GM18508 (cell line): ENCODE data around the gene HAGHL.
"Not testable (repeated sequence)": the region's sequence is repeated elsewhere in the genome, so short reads cannot be mapped to it uniquely, and the experiment has no call there.

Source experiments
- ATAC-seq: cut with Tn5 transposase; IDR thresholded peaks from one replicate; pipeline ENCODE4 v1.9.1; 2021; ENCODE audit warnings: moderate number of reproducible peaks; ENCODE audit not compliant: insufficient read depth, unreplicated experiment

The HAGHL gene

GRCh38 chr16:766820-767640 lies 40.1 kb downstream of the HAGHL start:
- ATAC-seq: no peak

DNA sequence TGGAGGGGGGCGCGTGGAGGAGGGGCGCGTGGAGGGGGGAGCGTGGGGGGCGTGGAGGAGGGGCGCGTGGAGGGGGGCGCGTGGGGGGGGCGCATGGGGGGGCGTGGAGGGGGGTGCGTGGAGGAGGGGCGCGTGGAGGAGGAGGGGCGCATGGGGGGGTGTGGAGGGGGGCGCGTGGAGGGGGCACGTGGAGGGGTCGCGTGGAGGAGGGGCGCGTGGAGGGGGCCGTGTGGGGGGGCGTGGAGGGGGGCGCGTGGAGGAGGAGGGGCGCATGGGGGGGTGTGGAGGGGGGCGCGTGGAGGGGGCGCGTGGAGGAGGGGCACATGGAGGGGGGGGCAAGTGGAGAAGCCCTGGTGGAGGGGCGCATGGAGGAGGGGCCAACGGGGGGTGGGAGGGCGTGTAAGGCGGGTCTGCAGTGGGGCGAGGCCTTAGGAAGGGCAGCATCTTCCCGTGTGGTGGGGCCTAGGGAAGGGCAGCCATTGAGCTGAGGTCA lies 40.9 kb downstream of the HAGHL start:
- no peak for ATAC-seq

- no peak for ATAC-seq
Measured at GRCh38 chr16:768428-768827, 41.5 kb downstream of the HAGHL start.

GRCh38 chr16:769184-769784 lies 42.4 kb downstream of the HAGHL start:
- ATAC-seq: no peak

DNA sequence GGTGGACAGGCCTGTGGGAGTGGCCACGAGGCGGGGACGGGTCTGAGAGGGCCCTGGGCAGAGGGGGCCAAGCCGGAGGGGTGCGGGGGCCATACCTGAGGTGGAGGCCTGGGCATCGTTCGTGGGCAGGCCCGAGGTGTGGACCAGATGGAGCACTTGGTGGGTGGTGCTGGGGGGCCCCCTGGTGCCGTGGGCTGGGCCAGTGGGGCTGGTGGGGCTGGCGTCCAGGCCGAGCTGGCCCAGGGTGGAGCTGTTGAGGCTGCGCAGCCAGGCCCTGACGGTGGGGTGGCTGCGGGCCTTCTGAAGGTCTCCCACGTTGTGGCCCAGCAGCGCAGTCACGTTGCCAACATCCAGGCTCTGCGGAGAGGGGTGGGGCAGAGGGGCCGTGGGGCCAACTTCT lies 43.0 kb downstream of the HAGHL start:
- no peak for ATAC-seq

DNA sequence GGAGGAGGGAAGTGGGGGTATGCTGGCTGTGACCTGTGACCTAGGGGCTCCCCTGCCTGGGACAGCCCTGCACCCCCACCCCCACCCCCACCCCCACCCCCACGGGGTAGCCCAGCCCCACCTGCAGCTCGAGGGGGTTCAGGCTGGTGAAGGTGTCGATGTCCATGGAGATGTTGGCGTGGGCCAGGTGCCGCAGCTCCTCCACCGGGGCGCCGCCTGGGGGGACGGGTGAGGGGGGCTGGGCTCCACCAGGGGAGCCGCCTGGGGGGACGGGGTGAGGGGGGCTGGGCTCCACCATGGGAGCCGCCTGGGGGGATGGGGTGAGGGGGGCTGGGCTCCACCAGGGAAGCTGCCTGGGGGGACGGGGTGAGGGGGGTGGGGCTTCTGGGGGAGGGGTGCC lies 43.5 kb downstream of the HAGHL start:
- no peak for ATAC-seq

DNA sequence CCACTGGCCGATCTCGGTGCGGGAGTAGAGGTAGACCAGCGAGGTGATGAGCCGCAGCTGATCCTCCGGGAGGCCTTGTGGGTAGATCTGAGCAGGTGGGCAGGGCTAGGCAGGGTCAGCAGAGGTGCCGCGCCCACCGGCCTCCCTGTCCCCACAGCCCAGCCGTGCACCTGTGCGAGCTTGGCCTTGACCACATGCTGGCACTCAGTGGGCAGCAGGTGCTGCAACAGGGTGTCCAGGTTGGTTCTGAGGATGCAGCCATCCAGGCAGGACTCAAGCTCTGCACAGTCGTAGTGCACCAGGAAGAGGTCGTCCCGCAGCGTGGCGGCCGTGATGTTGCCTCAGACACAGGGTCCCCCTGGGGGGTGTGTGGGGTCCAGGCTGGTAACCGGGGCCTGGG lies 46.1 kb downstream of the HAGHL start:
- ATAC-seq: no peak

- ATAC-seq: no peak
Measured at GRCh38 chr16:774086-775001, 47.4 kb downstream of the HAGHL start.

DNA sequence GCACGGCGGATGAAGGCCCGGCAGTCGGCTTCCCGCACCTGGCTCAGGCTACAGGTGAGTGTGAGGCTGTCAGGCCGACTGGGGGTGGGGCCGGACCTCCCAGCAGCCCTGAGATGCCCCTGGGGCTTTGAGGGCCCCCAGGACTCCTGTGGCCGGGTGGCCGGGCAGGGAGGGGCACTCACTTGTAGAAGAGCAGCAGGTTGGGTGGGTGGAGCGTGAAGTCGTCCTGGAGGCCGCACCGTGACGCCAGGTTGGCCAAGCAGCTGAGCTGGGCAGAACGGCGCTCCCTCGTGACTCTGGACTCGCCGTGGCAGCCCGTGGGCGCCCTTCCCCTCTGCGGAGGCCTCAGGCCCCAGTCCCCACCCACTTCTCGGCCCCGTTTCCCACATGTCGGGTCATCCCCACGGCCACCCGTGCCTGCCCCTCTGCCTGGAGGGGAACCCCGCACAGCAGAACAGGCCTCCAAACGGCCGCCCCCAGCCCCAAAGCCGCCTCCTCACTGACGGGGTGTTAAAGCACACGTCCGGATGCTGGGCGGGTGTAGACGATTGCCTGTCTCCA lies 48.4 kb downstream of the HAGHL start:
- ATAC-seq: no peak

- ATAC-seq: not testable (repeated sequence)
Measured at GRCh38 chr16:776298-776697, 49.4 kb downstream of the HAGHL start.

DNA sequence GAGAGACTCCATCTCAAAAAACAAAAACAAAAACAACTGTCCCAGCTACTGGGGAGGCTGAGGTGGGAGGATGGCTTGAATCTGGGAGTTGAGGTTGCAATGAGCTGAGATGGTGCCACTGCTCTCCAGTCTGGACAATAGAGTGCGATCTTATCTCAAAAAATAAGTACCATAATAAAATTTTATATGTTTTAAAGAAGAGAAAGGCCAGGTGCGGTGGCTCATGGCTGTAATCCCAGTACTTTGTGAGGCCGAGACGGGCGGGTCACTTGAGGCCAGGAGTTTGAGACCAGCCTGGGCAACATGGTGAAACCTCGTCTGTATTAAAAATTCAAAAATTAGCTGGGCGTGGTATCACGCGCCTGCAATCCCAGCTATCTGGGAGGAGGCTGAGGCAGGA lies 49.9 kb downstream of the HAGHL start:
- ATAC-seq: no peak

DNA sequence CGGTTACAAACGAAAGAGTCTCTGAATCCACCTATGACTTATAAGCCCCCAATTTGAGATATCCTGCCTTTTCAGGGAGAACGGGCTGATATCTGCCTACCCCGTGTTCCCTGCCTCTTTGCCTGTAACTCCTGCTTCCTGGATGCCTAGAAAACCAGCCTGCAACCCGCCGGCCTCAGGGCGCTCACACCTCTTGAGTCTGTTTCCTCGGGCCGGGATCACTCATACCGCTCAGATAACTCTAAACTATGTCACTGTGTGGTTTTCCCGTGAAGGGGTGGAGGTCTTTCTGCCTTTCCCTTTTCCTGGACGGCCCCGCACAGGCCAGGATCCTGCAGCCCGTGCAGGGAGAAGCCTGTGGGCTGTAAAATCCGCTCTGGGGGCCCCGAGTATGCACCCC lies 50.9 kb downstream of the HAGHL start:
- no peak for ATAC-seq

GRCh38 chr16:778447-778846 lies 51.5 kb downstream of the HAGHL start:
- no peak for ATAC-seq

DNA sequence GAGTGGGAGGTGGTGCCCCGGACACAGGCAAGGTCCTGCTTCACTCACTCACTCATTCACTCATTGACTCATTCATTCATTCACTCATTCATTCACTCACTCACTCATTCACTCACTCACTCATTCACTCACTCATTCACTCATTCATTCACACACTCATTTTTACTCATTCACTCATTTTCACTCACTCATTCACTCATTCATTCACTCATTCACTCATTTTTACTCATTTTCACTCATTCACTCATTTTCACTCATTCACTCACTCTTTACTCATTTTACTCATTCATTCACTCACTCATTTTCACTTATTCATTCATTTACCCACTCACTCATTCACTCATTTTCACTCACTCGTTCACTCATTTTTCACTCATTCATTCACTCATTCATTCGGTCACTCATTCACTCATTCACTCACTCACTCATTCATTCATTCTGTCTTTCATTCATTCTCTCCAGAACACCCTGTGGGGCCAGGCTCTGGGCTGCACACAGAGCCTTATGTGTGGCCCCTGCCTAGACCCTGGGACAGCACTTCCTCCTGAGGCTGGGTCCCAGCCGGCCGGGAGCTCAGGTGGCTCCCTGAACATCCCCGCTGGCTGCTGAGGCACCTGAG lies 52.1 kb downstream of the HAGHL start:
- no peak for ATAC-seq
